Osteocyte (in vitro differentiated cells): ENCODE measurements around the gene CORT. TPM values are rescaled to one million over a fixed set of nuclear protein-coding genes. Genes with fewer than 3 reads are reported as not detected.

Experiments
- DNase-seq: peaks from one replicate; pipeline ENCODE4 v3.0.0; 2021; ENCODE audit warnings: mixed read lengths; ENCODE audit not compliant: unreplicated experiment; ENCODE audit errors: extremely low spot score
- H3K27ac Mint-ChIP-seq: one replicate; pipeline ENCODE4 v1.8.0; 2021; ENCODE audit warnings: mild to moderate bottlenecking, mixed read lengths; ENCODE audit not compliant: unreplicated experiment
- H3K27me3 Mint-ChIP-seq: one replicate; pipeline ENCODE4 v1.8.0; 2021; ENCODE audit warnings: mixed read lengths; ENCODE audit not compliant: unreplicated experiment
- H3K36me3 Mint-ChIP-seq: one replicate; pipeline ENCODE4 v1.8.0; 2021; ENCODE audit warnings: mixed read lengths; ENCODE audit not compliant: unreplicated experiment
- H3K4me1 Mint-ChIP-seq: one replicate; pipeline ENCODE4 v1.8.0; 2021; ENCODE audit warnings: mixed read lengths; ENCODE audit not compliant: unreplicated experiment
- H3K4me3 Mint-ChIP-seq: one replicate; pipeline ENCODE4 v1.8.0; 2021; ENCODE audit warnings: mild to moderate bottlenecking, moderate library complexity, mixed read lengths; ENCODE audit not compliant: unreplicated experiment
- H3K9me3 Mint-ChIP-seq: one replicate; pipeline ENCODE4 v1.8.0; 2021; ENCODE audit warnings: mixed read lengths; ENCODE audit not compliant: unreplicated experiment
- total RNA-seq: library from RNA; stranded (reverse); gene quantifications from 2 replicates; pipeline ENCODE4 v1.2.1, GENCODE V29; 2021
- TF ChIP-seq, protein P1 (sequence below): fragments of 200-600 bp; sonication (generic); IDR thresholded peaks from 2 replicates; pipeline ENCODE4 v1.5.0; 2021; ENCODE audit warnings: antibody characterized with exemption, mild to moderate bottlenecking, moderate library complexity

Gene CORT
- total RNA-seq, 1 donor from 2014 or later, result 0.40 TPM

DNA sequence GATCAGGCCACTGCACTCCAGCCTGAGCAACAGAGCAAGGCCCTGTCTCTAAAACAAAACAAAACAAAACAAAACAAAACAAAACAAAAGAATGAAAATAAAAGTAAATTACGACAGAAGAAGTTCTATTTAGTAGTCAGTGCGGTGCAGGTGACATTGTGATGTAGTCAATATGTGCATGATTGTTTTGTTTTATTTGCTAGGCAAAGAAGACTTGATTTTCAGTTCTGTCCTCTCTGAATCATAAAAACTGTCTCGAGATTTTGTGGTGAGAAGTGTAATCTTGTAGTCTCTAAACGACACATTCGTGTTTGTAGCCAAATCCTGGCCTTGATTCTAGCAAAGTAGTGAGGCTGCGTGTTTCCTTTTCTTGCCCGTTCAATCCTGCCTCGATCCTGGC, 48.4 kb downstream of the CORT start:
- Mint-ChIP-seq H3K9me3 (no peaks in the 10 kb centered on the region), H3K4me1 (peaks cover 11% of the 10 kb centered on the region), H3K27ac (no peak overlapping the region), H3K27me3 (no peaks in the 10 kb centered on the region), H3K4me3 (no peak overlapping the region), H3K36me3 (no peaks in the 10 kb centered on the region)
- TF ChIP-seq, protein P1, sequence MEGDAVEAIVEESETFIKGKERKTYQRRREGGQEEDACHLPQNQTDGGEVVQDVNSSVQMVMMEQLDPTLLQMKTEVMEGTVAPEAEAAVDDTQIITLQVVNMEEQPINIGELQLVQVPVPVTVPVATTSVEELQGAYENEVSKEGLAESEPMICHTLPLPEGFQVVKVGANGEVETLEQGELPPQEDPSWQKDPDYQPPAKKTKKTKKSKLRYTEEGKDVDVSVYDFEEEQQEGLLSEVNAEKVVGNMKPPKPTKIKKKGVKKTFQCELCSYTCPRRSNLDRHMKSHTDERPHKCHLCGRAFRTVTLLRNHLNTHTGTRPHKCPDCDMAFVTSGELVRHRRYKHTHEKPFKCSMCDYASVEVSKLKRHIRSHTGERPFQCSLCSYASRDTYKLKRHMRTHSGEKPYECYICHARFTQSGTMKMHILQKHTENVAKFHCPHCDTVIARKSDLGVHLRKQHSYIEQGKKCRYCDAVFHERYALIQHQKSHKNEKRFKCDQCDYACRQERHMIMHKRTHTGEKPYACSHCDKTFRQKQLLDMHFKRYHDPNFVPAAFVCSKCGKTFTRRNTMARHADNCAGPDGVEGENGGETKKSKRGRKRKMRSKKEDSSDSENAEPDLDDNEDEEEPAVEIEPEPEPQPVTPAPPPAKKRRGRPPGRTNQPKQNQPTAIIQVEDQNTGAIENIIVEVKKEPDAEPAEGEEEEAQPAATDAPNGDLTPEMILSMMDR, result no peak
- no peak for DNase-seq

Other genes starting within 250 kb of the CORT start
- gene KIF1B, start 239.5 kb upstream of the CORT start, total RNA-seq, result 48.9 and 51.5 TPM in 2 replicates
- gene PGD, start 51.0 kb upstream of the CORT start, total RNA-seq, result 197 and 199 TPM in 2 replicates
- gene CENPS, start 19.6 kb upstream of the CORT start, total RNA-seq, result 12.0 and 14.1 TPM in 2 replicates
- 39.6 and 39.8 TPM in 2 replicates for gene DFFA, start 22.5 kb downstream of the CORT start, total RNA-seq
- 22.2 and 23.8 TPM in 2 replicates for gene PEX14, start 24.9 kb downstream of the CORT start, total RNA-seq